ENCODE data around the gene CDC25A. TPM values are rescaled to one million over a fixed set of nuclear protein-coding genes. Genes with fewer than 3 reads are reported as not detected.
"Not testable (repeated sequence)": the region's sequence is repeated elsewhere in the genome, so short reads cannot be mapped to it uniquely, and the experiment has no call there.

The CDC25A gene
- polyA plus RNA-seq, 4 donors, result 9.7 to 12.3 (median 10.6) TPM

DNA sequence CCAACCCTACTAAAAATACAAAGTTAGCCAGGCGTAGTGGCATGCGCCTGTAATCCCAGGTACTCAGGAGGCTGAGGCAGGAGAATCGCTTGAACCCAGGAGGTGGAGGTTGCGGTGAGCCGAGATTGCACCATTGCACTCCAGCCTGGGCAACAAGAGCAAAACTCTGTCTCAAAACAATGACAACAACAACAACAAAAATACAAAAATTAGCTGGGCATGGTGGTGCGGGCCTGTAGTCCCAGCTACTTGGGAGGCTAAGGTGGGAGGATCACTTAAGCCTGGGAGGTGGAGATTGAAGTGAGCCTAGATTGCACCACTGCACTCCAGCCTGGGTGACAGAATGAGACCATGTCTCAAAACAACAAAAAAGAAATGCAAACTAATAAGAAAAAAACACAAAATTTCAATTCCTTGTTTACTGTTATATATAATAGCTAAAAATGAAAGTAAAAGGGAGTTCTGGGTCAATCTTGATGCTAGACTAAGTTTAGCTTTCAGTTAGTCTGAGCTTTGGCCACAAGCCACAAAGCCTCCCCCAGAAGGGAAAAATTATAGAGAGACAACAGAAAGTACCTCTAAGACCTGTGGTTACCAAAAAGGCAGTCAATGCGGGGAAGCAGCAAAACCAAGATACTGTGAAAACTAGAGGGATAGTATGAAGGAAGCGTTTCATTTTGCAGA lies 76.0 kb downstream of the CDC25A start:
- DNase-seq (ENCODE audit: low read depth in 4 of 4, low spot score in 2 of 4), result not testable (repeated sequence)

DNA sequence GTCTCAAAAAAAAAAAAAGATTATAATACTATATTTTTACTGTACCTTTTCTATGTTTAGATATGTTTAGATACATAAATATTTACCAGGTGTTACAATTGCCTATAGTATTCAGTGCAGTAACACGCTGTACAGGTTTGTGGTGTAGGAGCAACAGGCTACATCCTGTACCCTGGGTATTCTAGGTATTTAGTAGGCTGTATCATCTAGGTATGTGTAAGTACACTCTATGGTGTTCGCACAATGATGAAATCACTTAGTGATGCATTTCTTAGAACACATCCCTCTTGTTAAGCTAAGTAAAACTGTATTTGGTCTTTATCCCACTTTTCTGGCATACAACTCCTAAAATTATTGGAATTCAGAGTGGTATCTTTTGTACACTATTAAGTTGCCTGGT lies 77.8 kb downstream of the CDC25A start:
- DNase-seq (ENCODE audit: low read depth in 4 of 4, low spot score in 2 of 4), result no peak

DNA sequence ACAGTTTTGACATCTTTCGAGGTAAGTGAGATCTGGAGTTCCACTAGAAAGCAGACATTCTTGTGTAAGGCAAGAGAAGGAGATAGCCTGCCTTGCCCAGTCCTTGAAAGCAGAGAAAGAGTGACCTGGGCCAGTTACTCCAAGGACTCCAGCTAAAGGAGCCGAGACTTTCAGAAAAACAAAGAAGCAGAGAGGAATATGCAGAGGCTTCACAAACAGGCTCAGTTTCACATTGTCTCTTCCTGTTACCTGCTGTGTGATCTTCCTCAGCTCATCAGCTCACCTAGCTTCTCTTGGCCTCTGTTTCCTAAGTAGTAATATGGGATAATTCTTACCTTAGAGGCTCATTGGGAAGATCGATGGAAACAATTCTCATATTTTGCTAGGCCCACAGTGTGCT lies 81.0 kb downstream of the CDC25A start:
- no peak for DNase-seq (ENCODE audit: low read depth in 4 of 4, low spot score in 2 of 4)

Other genes with a start within 250 kb of the CDC25A start
- gene MAP4, start 172.0 kb downstream of the CDC25A start, polyA plus RNA-seq (ENCODE audit: insufficient read length in 4 of 4), result 100 to 1,000 TPM; 165 to 180 (median 176) TPM
- gene CAMP, start 35.1 kb upstream of the CDC25A start, polyA plus RNA-seq (ENCODE audit: insufficient read length in 4 of 4), result 1 to 10 TPM in 2 of 4 donors, under 1 TPM in 1, not detected in 1; 0.79 to 1.4 (median 1.2) TPM
- gene ZNF589, start 52.7 kb upstream of the CDC25A start, polyA plus RNA-seq (ENCODE audit: insufficient read length in 4 of 4), result 10 to 100 TPM; 12.8 to 19.2 (median 16.8) TPM
- 10 to 100 TPM; 29.4 to 40.1 (median 32.7) TPM for gene NME6, start 113.0 kb upstream of the CDC25A start, polyA plus RNA-seq (ENCODE audit: insufficient read length in 4 of 4)
- under 1 TPM in 3 of 4 donors, not detected in 1; 0.31 to 0.68 (median 0.55) TPM for gene SPINK8, start 145.2 kb upstream of the CDC25A start, polyA plus RNA-seq (ENCODE audit: insufficient read length in 4 of 4)
- under 1 TPM; 0.11 to 0.99 (median 0.50) TPM for gene FBXW12, start 183.8 kb upstream of the CDC25A start, polyA plus RNA-seq (ENCODE audit: insufficient read length in 4 of 4)
- 100 to 1,000 TPM; 137 to 247 (median 190) TPM for gene PLXNB1, start 241.7 kb upstream of the CDC25A start, polyA plus RNA-seq (ENCODE audit: insufficient read length in 4 of 4)

All from left renal cortex interstitium (tissue), 4 donors.